ENCODE measurements around the gene FBN1.

The FBN1 gene

GRCh38 chr15:48667701-48668100 lies 22.2 kb upstream of the FBN1 start:
- DNase-seq (ENCODE audit: low spot score), result no peak
- no peak for TF ChIP-seq CTCF (IDR thresholded peaks at IDR 0.05; ENCODE audit: extremely low read depth, missing control alignments)

GRCh38 chr15:48664436-48664835 lies 18.9 kb upstream of the FBN1 start:
- no peak for TF ChIP-seq CTCF (IDR thresholded peaks at IDR 0.05; ENCODE audit: extremely low read depth, missing control alignments)
- DNase-seq (ENCODE audit: low spot score), result no peak

- no peak for DNase-seq (ENCODE audit: low spot score)
- no peak for TF ChIP-seq CTCF (IDR thresholded peaks at IDR 0.05; ENCODE audit: extremely low read depth, missing control alignments)
These were observed 12.6 kb upstream of the FBN1 start for GRCh38 chr15:48657950-48658591.

- no peak for TF ChIP-seq CTCF (IDR thresholded peaks at IDR 0.05; ENCODE audit: extremely low read depth, missing control alignments)
- DNase-seq (ENCODE audit: low spot score), result no peak
These were observed 9.3 kb upstream of the FBN1 start for GRCh38 chr15:48654801-48655200.

GRCh38 chr15:48653913-48654670 lies 8.6 kb upstream of the FBN1 start:
- TF ChIP-seq CTCF (IDR thresholded peaks at IDR 0.05; ENCODE audit: extremely low read depth, missing control alignments), result no peak
- no peak for DNase-seq (ENCODE audit: low spot score)

- DNase-seq (ENCODE audit: low spot score), result no peak
- TF ChIP-seq CTCF (IDR thresholded peaks at IDR 0.05; ENCODE audit: extremely low read depth, missing control alignments), result no peak
These were observed 7.7 kb upstream of the FBN1 start for GRCh38 chr15:48653216-48653615.

- no peak for TF ChIP-seq CTCF (IDR thresholded peaks at IDR 0.05; ENCODE audit: extremely low read depth, missing control alignments)
- DNase-seq (ENCODE audit: low spot score), result no peak
These were observed 7.1 kb upstream of the FBN1 start for GRCh38 chr15:48652510-48653076.
